ENCODE data around the gene SECTM1. TPM values are rescaled to one million over a fixed set of nuclear protein-coding genes. Genes with fewer than 3 reads are reported as not detected.

Gene SECTM1
- total and polyA plus RNA-seq, 9 of the 15 experiments (the other 6 are each of a cell fraction or from before 2014, with no cell fraction given), result 0.11 to 0.46 (median 0.18) TPM; not detected in 6

DNA sequence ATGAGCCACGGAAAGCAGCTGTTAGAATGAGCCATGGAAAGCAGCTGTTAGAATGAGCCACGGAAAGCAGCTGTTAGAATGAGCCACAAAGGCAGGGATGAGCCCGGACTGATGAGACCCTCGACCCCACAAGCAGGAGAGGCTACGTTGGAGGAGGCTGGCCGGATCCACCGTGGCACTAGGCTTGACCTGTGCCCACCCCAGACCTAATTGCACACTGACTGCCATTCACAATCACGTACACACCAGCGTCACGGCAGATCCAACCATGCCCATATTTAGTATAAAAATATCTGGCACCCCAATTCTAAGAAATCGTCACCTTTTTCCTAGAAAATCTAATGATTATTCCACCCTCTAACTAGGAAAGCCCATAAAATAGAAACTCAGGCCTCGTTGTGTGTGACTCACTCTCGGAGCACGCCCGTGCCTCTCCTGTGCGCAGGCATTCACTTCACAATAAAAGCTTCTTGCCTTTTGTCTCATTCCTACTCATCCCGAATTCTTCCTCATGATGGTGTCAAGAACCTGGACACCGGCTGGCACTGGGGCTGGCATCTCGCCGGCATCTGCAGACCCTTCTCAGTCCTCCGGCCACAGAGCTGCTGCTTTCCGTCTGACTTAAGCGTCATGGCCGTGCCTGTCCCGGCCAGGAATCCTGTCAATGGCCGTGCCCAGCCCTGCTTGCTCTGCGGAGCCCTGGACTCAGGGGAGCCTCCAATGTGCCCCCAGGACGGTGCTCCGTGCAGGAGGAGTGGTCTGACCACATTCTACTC lies 5.5 kb upstream of the SECTM1 start (continued):
- TF ChIP-seq, protein P1, sequence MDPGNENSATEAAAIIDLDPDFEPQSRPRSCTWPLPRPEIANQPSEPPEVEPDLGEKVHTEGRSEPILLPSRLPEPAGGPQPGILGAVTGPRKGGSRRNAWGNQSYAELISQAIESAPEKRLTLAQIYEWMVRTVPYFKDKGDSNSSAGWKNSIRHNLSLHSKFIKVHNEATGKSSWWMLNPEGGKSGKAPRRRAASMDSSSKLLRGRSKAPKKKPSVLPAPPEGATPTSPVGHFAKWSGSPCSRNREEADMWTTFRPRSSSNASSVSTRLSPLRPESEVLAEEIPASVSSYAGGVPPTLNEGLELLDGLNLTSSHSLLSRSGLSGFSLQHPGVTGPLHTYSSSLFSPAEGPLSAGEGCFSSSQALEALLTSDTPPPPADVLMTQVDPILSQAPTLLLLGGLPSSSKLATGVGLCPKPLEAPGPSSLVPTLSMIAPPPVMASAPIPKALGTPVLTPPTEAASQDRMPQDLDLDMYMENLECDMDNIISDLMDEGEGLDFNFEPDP (CRISPR knock-in tag; IDR thresholded peaks at IDR 0.05), result 0 out of 2 replicates have a peak, but pooled peaks have one; percentile 74
- TF ChIP-seq BCOR (IDR thresholded peaks at IDR 0.05), result peak; percentile 61; the same call in 1 of the 2 replicates
- TF ChIP-seq, protein P2, sequence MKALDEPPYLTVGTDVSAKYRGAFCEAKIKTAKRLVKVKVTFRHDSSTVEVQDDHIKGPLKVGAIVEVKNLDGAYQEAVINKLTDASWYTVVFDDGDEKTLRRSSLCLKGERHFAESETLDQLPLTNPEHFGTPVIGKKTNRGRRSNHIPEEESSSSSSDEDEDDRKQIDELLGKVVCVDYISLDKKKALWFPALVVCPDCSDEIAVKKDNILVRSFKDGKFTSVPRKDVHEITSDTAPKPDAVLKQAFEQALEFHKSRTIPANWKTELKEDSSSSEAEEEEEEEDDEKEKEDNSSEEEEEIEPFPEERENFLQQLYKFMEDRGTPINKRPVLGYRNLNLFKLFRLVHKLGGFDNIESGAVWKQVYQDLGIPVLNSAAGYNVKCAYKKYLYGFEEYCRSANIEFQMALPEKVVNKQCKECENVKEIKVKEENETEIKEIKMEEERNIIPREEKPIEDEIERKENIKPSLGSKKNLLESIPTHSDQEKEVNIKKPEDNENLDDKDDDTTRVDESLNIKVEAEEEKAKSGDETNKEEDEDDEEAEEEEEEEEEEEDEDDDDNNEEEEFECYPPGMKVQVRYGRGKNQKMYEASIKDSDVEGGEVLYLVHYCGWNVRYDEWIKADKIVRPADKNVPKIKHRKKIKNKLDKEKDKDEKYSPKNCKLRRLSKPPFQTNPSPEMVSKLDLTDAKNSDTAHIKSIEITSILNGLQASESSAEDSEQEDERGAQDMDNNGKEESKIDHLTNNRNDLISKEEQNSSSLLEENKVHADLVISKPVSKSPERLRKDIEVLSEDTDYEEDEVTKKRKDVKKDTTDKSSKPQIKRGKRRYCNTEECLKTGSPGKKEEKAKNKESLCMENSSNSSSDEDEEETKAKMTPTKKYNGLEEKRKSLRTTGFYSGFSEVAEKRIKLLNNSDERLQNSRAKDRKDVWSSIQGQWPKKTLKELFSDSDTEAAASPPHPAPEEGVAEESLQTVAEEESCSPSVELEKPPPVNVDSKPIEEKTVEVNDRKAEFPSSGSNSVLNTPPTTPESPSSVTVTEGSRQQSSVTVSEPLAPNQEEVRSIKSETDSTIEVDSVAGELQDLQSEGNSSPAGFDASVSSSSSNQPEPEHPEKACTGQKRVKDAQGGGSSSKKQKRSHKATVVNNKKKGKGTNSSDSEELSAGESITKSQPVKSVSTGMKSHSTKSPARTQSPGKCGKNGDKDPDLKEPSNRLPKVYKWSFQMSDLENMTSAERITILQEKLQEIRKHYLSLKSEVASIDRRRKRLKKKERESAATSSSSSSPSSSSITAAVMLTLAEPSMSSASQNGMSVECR (CRISPR knock-in tag; IDR thresholded peaks at IDR 0.05), result peak; percentile 48; the same call in 1 of the 2 replicates
- TF ChIP-seq, protein P3, sequence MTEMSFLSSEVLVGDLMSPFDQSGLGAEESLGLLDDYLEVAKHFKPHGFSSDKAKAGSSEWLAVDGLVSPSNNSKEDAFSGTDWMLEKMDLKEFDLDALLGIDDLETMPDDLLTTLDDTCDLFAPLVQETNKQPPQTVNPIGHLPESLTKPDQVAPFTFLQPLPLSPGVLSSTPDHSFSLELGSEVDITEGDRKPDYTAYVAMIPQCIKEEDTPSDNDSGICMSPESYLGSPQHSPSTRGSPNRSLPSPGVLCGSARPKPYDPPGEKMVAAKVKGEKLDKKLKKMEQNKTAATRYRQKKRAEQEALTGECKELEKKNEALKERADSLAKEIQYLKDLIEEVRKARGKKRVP (CRISPR knock-in tag; IDR thresholded peaks at IDR 0.05), result peak; percentile 62; the same call in 1 of the 2 replicates
- no peak for TF ChIP-seq MXI1 (IDR thresholded peaks at IDR 0.05; ENCODE audit: low read depth, low read length)
- TF ChIP-seq CCNT2 (IDR thresholded peaks at IDR 0.05; ENCODE audit: borderline replicate concordance, extremely low read depth, insufficient read length, low read depth, low read length), result peak; percentile 12
- TF ChIP-seq MCM7 (IDR thresholded peaks at IDR 0.05), result no peak
- TF ChIP-seq, protein P4, sequence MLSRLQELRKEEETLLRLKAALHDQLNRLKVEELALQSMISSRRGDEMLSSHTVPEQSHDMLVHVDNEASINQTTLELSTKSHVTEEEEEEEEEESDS (CRISPR knock-in tag; IDR thresholded peaks at IDR 0.05), result no peak
- TF ChIP-seq NELFE (IDR thresholded peaks at IDR 0.05; ENCODE audit: insufficient read depth, insufficient read length), result no peak
- TF ChIP-seq ZC3H11A (IDR thresholded peaks at IDR 0.05; ENCODE audit: low read depth, low read length), result no peak
- TF ChIP-seq, protein P5, sequence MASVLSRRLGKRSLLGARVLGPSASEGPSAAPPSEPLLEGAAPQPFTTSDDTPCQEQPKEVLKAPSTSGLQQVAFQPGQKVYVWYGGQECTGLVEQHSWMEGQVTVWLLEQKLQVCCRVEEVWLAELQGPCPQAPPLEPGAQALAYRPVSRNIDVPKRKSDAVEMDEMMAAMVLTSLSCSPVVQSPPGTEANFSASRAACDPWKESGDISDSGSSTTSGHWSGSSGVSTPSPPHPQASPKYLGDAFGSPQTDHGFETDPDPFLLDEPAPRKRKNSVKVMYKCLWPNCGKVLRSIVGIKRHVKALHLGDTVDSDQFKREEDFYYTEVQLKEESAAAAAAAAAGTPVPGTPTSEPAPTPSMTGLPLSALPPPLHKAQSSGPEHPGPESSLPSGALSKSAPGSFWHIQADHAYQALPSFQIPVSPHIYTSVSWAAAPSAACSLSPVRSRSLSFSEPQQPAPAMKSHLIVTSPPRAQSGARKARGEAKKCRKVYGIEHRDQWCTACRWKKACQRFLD (CRISPR knock-in tag; IDR thresholded peaks at IDR 0.05), result peak; percentile 84
- TF ChIP-seq, protein P6, sequence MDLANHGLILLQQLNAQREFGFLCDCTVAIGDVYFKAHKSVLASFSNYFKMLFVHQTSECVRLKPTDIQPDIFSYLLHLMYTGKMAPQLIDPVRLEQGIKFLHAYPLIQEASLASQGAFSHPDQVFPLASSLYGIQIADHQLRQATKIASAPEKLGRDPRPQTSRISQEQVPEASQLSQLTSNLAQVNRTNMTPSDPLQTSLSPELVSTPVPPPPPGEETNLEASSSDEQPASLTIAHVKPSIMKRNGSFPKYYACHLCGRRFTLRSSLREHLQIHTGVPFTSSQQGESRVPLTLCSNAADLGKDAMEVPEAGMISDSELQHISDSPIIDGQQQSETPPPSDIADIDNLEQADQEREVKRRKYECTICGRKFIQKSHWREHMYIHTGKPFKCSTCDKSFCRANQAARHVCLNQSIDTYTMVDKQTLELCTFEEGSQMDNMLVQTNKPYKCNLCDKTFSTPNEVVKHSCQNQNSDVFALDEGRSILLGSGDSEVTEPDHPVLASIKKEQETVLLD (IDR thresholded peaks at IDR 0.05), result no peak
